EL (cell line): Measurements from ENCODE around the gene DDIT3.

Source experiments
- DNase-seq: peaks from one replicate; pipeline ENCODE4 v3.0.0-alpha.2; 2016

The DDIT3 gene

GRCh38 chr12:57479376-57480115 lies 40.8 kb downstream of the DDIT3 start, which contains the start of gene ARHGAP9:
TSS of gene ARHGAP9 (minus strand) at chr12:57479866. CDS start at chr12:57479406, 460 bp downstream.
- DNase-seq, result no peak

DNA sequence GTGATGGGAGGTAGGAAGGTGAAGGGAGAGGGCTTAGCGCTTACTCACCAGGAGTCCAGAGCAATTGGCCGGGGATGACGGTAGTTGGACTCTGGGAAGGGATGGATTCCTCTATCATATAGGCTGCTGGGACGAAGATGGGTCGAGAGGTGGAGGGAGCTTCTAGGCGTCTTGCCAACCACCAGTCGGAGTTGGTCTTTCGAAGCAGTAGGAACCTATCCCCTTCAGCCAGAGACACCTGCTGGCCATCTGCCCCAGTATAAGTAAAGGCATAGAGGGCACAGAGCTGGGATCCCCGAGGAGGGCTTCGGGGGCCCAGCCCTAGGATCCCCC lies 41.3 kb downstream of the DDIT3 start:
- DNase-seq, result no peak

- DNase-seq, result no peak
Measured at GRCh38 chr12:57477710-57478681, 42.3 kb downstream of the DDIT3 start.

DNA sequence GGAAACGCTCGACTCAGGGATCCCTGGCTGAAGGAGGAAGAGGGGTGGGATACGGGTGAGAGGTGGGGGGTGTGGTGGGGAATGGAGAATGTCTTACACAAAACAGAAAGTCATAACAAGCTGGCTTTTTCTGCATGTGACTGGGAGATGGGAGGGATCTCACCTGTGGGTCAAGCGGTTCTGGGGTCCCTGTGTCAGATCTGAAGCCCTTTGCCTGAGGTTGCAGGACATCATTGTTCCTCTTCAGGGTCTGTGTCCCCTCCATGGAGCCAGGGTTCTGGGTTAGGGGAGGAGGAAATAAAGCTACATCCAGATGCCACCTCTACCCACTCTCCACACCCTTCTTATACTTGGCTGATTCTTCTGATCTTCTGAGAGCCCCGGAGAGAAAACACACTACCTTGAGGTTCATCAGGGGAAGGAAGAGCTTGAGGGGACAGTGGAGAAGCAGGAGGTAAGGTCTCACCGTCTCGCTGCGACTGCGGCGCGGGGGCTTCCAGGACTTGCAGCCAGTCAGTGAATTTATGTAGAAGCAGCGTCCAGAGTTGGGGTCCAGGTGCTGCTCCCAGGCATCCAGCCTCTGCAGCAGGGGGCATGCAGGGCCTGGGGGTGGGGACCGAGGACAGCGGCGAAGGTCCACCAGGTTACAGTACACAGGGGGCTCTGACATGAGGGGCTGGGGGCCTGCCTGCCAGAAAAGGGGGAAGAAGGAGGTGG lies 43.2 kb downstream of the DDIT3 start:
- DNase-seq, result no peak

DNA sequence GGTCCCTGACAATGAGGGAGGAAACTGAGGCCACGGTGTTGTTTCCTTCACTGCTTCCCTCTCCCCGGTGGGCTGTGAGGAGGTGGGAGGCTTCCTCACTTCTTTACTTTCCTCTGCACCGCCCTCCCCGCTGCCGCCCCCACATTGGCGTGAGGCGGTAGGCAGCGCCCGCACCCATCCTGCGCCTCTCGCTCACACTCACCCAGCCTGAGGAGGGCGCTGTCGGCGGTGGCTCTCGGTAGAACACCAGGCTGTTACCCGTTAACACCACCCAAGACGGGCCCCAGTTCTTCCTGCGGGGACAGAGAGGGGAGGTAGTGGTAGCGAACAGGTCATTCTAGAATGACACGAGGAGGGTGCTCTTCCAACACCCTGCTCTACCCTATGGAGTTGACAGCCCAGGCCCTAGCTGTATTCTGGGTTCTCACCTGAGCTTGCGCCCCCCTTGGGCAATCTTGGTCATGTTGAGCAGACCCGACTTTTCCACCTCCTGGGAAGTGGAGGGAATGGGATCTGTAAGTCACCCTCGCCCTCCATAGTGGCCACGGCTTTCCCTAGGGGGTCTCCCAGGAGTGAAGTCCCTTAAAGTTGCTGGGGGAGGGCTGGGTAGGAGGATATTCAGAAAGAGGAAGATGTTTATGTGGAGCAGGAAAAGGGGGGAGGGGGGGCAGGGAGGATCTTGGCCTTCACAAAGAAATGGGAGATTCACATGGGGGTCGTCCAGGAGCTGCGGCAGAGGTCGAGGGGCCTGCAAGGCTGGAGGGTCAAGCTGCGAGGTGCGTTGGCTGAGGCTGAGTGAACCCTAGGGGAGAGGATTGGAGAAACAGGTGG lies 43.9 kb downstream of the DDIT3 start:
- no peak for DNase-seq

DNA sequence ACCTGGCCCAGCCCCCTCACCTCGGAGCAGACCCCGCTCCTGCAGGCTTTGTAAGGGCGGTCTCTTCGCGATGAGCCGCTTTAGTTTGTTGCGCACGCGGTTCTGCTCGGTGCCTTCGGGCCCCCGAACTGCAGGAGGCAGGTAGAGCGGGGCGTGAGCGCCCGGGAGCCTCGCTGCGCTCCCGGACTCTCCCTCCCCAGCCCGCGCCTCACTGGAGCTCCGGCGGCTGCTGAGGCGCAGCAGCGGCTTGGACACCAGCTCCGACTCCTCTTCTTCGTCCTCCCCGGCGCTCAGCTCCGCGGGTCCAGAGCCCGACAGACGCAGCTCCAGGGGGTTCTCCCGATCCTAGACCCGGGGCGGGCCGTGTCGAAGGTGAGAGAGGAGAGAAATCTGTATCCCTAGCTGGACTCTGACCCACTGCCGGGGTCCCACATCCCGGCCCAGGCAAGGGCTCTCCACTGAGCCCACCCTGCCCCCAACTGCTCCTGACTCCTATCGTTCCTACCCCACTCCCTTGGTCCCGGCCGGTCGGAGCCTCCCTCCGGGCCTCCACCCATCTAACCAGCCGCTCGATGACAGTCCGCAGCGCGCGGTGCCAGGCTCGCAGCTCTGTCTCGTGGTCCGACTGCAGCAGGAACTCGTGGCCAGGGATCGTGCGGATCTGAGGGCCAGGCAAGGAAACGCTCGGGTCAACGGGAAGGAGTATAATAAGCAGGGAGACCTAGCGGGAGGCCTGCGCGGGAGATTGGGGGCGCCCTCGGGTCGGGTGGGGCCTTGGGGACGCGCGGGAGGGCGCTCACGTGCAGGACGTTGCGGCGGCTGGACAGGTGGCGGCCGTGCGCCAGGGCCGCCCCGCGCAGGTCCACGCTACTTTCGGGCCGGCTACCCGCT lies 44.8 kb downstream of the DDIT3 start:
- peak; percentile 39 for DNase-seq

- DNase-seq, result no peak
Measured at GRCh38 chr12:57474862-57475261, 45.5 kb downstream of the DDIT3 start.

DNA sequence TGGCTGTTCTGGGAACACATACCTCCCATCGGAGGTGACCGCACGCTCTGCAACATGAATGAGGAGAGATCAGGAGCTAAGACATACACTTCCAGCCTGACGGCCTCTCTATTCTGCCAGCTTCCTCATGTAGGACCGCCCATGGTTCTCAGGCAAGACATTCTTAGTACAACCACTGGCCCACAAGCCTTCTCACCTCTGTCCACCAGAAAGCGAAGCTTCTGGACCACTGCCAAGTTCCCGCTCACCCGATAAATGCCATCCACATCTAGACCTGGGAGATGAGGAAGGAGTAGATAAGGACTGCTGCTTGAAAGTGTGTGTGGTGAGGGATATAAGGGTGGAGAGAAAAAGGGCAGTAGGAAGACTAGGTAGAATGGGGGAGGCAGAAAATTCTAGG lies 45.9 kb downstream of the DDIT3 start:
- no peak for DNase-seq

- no peak for DNase-seq
Measured at GRCh38 chr12:57473886-57474285, 46.4 kb downstream of the DDIT3 start.

DNA sequence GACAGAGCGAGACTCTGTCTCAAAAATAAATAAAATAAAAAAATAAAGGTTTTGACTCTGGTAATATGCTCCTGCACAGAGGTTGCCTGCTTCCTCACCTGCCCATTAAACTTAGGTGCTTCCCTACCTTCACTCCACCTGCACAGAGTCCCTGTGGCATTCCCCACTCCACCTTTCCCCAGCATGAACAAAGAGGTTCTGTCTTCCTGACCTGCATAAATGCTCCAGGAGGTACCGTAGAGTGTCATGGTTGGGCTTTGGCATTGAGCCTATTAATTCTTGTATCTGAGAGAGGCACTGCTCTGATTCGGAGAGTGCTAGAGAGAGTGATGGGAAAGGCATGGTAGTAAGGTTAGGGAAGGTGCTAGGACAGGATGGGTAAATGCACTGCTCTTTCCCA lies 46.9 kb downstream of the DDIT3 start:
- no peak for DNase-seq

- DNase-seq, result no peak
Measured at GRCh38 chr12:57472391-57472790, 47.9 kb downstream of the DDIT3 start.

DNA sequence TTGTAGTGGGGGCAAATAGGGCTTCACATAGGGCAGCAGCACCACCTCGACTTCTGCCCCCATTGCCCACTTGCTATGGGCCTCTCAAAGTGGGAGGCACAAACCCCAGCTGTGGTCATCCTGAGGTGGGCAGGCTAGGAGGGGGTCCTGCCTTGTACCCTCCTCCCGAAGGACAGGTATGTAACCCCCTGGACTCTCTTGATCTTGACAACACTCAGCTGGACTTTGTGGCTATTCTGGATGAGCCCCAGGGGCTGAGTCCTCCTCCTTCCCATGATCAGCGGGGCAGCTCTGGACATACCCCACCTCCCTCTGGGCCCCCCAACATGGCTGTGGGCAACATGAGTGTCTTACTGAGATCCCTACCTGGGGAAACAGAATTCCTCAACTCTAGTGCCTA lies 48.7 kb downstream of the DDIT3 start:
- DNase-seq, result no peak

GRCh38 chr12:57470970-57471656 lies 49.2 kb downstream of the DDIT3 start:
- no peak for DNase-seq

- no peak for DNase-seq
Measured at GRCh38 chr12:57470286-57470969, 49.9 kb downstream of the DDIT3 start.

DNA sequence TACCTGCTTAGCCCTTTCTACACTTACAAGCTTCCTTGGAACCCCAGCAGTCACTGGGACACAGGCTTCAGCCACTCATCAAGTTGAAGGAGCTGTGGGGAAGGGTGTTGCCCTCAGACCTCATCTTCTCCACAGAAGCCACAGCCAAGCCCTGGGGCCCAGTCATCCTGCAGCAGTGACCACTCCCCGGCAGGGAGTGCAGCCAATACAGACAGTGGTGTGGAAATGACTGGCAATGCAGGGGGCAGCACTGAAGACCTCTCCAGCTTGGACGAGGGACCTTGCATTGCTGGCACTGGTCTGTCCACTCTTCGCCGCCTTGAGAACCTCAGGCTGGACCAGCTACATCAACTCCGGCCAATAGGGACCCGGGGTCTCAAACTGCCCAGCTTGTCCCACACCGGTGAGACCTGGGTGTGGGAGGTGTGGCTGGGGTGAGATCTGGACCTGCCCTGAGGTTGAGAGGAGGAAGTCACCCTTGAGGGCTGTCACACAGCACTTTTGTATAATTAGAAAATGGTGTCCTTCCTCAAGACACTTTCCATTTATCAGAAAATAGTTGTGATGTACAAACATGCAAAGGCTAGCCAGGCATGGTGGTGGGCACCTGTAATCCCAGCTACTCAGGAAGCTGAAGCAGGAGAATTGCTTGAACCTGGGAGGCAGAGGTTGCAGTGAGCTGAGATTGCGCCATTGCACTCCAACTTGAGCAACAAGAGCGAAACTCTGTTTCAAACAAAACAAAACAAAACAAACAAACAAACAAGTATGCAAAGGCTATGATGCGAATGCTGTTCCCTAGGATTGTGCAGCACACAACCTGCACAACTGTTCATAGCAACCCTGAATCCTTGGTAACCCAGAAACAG lies 50.8 kb downstream of the DDIT3 start:
- no peak for DNase-seq

DNA sequence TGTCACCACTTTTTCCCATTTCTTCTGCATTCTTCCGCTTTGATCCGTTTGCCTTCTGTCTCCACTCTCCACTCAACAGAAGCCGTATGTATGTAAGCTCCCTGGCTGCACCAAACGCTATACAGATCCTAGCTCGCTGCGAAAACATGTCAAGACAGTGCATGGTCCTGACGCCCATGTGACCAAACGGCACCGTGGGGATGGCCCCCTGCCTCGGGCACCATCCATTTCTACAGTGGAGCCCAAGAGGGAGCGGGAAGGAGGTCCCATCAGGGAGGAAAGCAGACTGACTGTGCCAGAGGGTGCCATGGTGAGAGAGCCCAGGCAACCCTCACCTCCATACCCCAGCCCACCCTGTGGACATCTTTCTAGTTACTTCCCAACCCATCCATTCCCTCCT lies 52.4 kb downstream of the DDIT3 start:
- no peak for DNase-seq

DNA sequence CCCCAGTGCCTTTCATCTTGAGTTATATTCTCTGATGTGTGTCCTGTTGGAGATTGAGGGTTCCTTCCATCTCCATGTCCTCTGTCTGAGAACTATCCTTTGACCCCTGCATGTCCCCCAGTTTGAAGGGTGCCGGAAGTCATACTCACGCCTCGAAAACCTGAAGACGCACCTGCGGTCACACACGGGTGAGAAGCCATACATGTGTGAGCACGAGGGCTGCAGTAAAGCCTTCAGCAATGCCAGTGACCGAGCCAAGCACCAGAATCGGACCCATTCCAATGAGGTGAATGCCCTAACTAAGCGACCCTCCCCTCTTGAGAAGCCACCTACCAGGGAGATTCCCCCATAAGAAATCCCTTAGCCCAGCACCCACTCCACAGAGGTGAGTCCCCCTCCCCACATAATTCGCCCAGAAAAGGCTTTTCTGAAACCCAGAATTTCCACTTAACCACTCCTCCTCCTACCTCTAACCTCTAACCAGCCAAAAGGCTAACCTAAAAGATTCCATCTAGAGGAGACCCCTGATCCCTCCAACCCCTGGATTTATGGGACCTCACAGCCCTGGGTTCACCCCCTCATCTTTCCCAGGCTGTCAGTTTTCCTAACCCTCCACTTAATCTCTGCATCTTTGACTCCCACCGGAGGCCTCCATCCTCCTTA lies 53.0 kb downstream of the DDIT3 start:
- DNase-seq, result no peak
